GM23338 (cell line): Measurements from ENCODE around the gene PTPRA. TPM values are rescaled to one million over a fixed set of nuclear protein-coding genes. Genes with fewer than 3 reads are reported as not detected.

Experiments used
- ATAC-seq: fragments of 200-7000 bp; cut with Tn5 transposase; 3 replicates; pipeline ENCODE4 v1.9.1; 2020
- DNase-seq: peaks from one replicate; pipeline ENCODE4 v3.0.0-alpha.2; 2015; ENCODE audit warnings: low spot score
- H2AFZ ChIP-seq: fragments of 200-600 bp; sonication (generic); 2 replicates; pipeline ENCODE4 v1.8.0; 2016; ENCODE audit warnings: antibody characterized with exemption, mild to moderate bottlenecking, moderate library complexity
- H3F3A ChIP-seq: fragments of 200-600 bp; sonication (generic); replicated peaks from 2 replicates; pipeline ENCODE4 v1.8.0; 2017; ENCODE audit warnings: antibody characterized with exemption, mixed run types, low read depth
- H3K27ac ChIP-seq: fragments of 200-600 bp; sonication (generic); 2 replicates; pipeline ENCODE4 v1.6.1; 2016; ENCODE audit warnings: low read depth
- H3K27me3 ChIP-seq: fragments of 200-600 bp; sonication (generic); 2 replicates; pipeline ENCODE4 v1.8.0; 2016; ENCODE audit warnings: mild to moderate bottlenecking, mixed run types, moderate library complexity; ENCODE audit not compliant: insufficient read depth
- H3K36me3 ChIP-seq: fragments of 200-600 bp; sonication (generic); 2 replicates; pipeline ENCODE4 v1.8.0; 2016; ENCODE audit warnings: mild to moderate bottlenecking; ENCODE audit not compliant: insufficient read depth
- H3K4me1 ChIP-seq: fragments of 200-600 bp; sonication (generic); 2 replicates; pipeline ENCODE4 v1.8.0; 2016; ENCODE audit warnings: mild to moderate bottlenecking, moderate library complexity; ENCODE audit not compliant: insufficient read depth
- H3K4me2 ChIP-seq: fragments of 200-600 bp; sonication (generic); 2 replicates; pipeline ENCODE4 v1.7.1; 2017; ENCODE audit warnings: mixed run types
- H3K4me3 ChIP-seq: fragments of 200-600 bp; sonication (generic); 2 replicates; pipeline ENCODE4 v1.6.1; 2016; ENCODE audit warnings: mixed run types
- H3K79me2 ChIP-seq: fragments of 200-600 bp; sonication (generic); replicated peaks from 2 replicates; pipeline ENCODE4 v1.8.0; 2017; ENCODE audit warnings: mild to moderate bottlenecking; ENCODE audit not compliant: insufficient read depth
- H3K9me2 ChIP-seq: fragments of 200-600 bp; sonication (generic); 2 replicates; pipeline ENCODE4 v1.8.0; 2017; ENCODE audit not compliant: insufficient read depth
- H4K20me1 ChIP-seq: fragments of 200-600 bp; sonication (generic); replicated peaks from 2 replicates; pipeline ENCODE4 v1.8.0; 2017; ENCODE audit warnings: mild to moderate bottlenecking; ENCODE audit not compliant: insufficient read depth
- H3K27ac Mint-ChIP-seq: 2 replicates; pipeline ENCODE4 v1.8.0; 2020; ENCODE audit warnings: inconsistent platforms, mild to moderate bottlenecking, moderate library complexity, mixed read lengths
- H3K27me3 Mint-ChIP-seq: 3 replicates; pipeline ENCODE4 v1.8.0; 2022; ENCODE audit warnings: low read depth, mild to moderate bottlenecking, moderate library complexity, mixed read lengths, inconsistent platforms; ENCODE audit not compliant: insufficient read depth, poor library complexity
- H3K36me3 Mint-ChIP-seq: 3 replicates; pipeline ENCODE4 v1.8.0; 2021; ENCODE audit warnings: low read depth, mild to moderate bottlenecking, inconsistent platforms, moderate library complexity, mixed read lengths
- H3K4me1 Mint-ChIP-seq: 3 replicates; pipeline ENCODE4 v1.8.0; 2020; ENCODE audit warnings: mild to moderate bottlenecking, inconsistent platforms, mixed read lengths
- H3K4me3 Mint-ChIP-seq: 3 replicates; pipeline ENCODE4 v1.8.0; 2021; ENCODE audit warnings: moderate library complexity, mild to moderate bottlenecking, inconsistent platforms, mixed read lengths
- H3K9me3 Mint-ChIP-seq: 3 replicates; pipeline ENCODE4 v1.8.0; 2020; ENCODE audit warnings: moderate library complexity, mild to moderate bottlenecking, inconsistent platforms, mixed read lengths
- CREB1 ChIP-seq: fragments of 250-450 bp; sonication (Bioruptor Pico); IDR thresholded peaks from 2 replicates; pipeline ENCODE4 v1.5.0; 2020; ENCODE audit warnings: low read depth, mild to moderate bottlenecking, moderate library complexity
- EZH2 ChIP-seq: fragments of 200-600 bp; sonication (generic); IDR thresholded peaks from one replicate; pipeline ENCODE4 v1.8.0; 2017; ENCODE audit warnings: antibody characterized with exemption, mild to moderate bottlenecking, low read depth; ENCODE audit not compliant: unreplicated experiment
- JUNB ChIP-seq: IDR thresholded peaks from one replicate; pipeline ENCODE4 v1.6.1; 2016; ENCODE audit warnings: antibody characterized with exemption; ENCODE audit not compliant: unreplicated experiment
- NANOG ChIP-seq: IDR thresholded peaks from 2 replicates; pipeline ENCODE4 v1.6.1; 2016; ENCODE audit warnings: antibody characterized with exemption, borderline replicate concordance
- POLR2AphosphoS5 ChIP-seq: IDR thresholded peaks from 2 replicates; pipeline ENCODE4 v1.6.1; 2016; ENCODE audit warnings: antibody characterized with exemption, low read depth
- ZNF114 ChIP-seq: fragments of 250-450 bp; sonication (Bioruptor Pico); IDR thresholded peaks from 2 replicates; pipeline ENCODE4 v1.5.0; 2020; ENCODE audit warnings: mild to moderate bottlenecking, moderate library complexity
- ZNF331 ChIP-seq: fragments of 250-450 bp; sonication (Bioruptor Pico); IDR thresholded peaks from 2 replicates; pipeline ENCODE4 v1.5.0; 2020; ENCODE audit warnings: low read depth, mild to moderate bottlenecking, moderate library complexity
- ZNF462 ChIP-seq: fragments of 250-450 bp; sonication (Bioruptor Pico); IDR thresholded peaks from 2 replicates; pipeline ENCODE4 v1.5.0; 2020; ENCODE audit warnings: mild to moderate bottlenecking, moderate library complexity
- polyA plus RNA-seq: library from polyadenylated mRNA; unstranded; fragments of >200 nt; fragmentation: Nextera tagmentation; extraction: Ambion mirVana; gene quantifications from 2 replicates; pipeline ENCODE4 v1.2.1, GENCODE V29; 2016
- total RNA-seq: library from RNA; depleted of rRNA; stranded (reverse); fragments of >200 nt; shearing (Covaris generic); gene quantifications from 2 replicates; pipeline ENCODE4 v1.2.3, GENCODE V29; 2014
- TF ChIP-seq, protein P1 (sequence below), 2 experiments: fragments of 200-600 bp in 1 of 2; sonication (generic) in 1 of 2; conservative IDR thresholded peaks; 2 replicates each; pipeline versions ENCODE4 v1.5.1 to v1.6.1; 2016 to 2017; ENCODE audit warnings: antibody characterized with exemption in 2 of 2, low read depth in 2 of 2, mild to moderate bottlenecking in 2 of 2, moderate library complexity in 1 of 2
- TF ChIP-seq, protein P2 (sequence below): IDR thresholded peaks from 2 replicates; pipeline ENCODE4 v1.6.1; 2016; ENCODE audit warnings: antibody characterized with exemption
- TF ChIP-seq, protein P3 (sequence below): IDR thresholded peaks from one replicate; pipeline ENCODE4 v1.6.1; 2018; ENCODE audit warnings: antibody characterized with exemption; ENCODE audit not compliant: unreplicated experiment

Gene PTPRA
- total and polyA plus RNA-seq, 2 experiments from 2014 or later, result 37.8 to 39.3 TPM

DNA sequence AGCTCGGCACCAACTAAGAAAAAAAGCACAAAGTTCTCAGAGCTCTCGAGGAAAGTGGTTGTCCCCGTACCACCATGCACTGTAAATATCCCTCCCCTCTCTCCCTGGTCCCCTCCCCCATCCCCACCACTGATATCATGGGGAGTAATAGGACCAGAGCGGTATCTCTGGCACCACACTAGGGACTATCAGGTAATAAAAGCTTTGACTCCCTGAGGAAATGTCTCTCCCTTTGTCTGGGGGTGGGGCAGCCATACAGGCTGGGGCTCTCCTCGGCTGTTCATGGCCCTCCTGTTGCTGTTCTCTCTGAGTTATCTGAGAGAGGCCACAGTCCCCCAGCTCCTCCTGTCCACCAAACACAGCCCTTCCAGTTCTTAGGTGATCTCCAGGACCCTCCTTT lies 165.2 kb downstream of the PTPRA start:
- Histone ChIP-seq H3K4me3 (no peak overlapping the region), H3K27me3 (no peaks in the 10 kb centered on the region), H2AFZ (no peak overlapping the region), H3K27ac (no peak overlapping the region), H3K36me3 (peaks cover 3% of the 10 kb centered on the region; the same call in 1 of the 2 replicates), H3K4me1 (peaks cover 17% of the 10 kb centered on the region), H4K20me1 (0 out of 2 replicates have a peak, but pooled peaks cover 4% of the 10 kb centered on the region), H3F3A (no peaks in the 10 kb centered on the region), H3K79me2 (no peaks in the 10 kb centered on the region), H3K4me2 (no peak overlapping the region), H3K9me2 (no peaks in the 10 kb centered on the region)
- ATAC-seq (no peak), DNase-seq (no peak)
- peaks cover 14% of the 10 kb centered on the region for H3K4me1 Mint-ChIP-seq
- no peaks in the 10 kb centered on the region; the same call in 2 of the 3 replicates for H3K9me3 Mint-ChIP-seq
- H3K27me3 Mint-ChIP-seq, result peaks cover 12% of the 10 kb centered on the region
- no peak overlapping the region for H3K4me3 Mint-ChIP-seq
- peaks cover 51% of the 10 kb centered on the region for H3K36me3 Mint-ChIP-seq
- TF ChIP-seq ZNF331 (CRISPR knock-in tag), result no peak
- TF ChIP-seq, protein P1, sequence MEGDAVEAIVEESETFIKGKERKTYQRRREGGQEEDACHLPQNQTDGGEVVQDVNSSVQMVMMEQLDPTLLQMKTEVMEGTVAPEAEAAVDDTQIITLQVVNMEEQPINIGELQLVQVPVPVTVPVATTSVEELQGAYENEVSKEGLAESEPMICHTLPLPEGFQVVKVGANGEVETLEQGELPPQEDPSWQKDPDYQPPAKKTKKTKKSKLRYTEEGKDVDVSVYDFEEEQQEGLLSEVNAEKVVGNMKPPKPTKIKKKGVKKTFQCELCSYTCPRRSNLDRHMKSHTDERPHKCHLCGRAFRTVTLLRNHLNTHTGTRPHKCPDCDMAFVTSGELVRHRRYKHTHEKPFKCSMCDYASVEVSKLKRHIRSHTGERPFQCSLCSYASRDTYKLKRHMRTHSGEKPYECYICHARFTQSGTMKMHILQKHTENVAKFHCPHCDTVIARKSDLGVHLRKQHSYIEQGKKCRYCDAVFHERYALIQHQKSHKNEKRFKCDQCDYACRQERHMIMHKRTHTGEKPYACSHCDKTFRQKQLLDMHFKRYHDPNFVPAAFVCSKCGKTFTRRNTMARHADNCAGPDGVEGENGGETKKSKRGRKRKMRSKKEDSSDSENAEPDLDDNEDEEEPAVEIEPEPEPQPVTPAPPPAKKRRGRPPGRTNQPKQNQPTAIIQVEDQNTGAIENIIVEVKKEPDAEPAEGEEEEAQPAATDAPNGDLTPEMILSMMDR (conservative IDR thresholded peaks at IDR 0.05; ENCODE audit: low read depth in 2 of 2), result no peak
- no peak for TF ChIP-seq NANOG
- TF ChIP-seq CREB1 (CRISPR knock-in tag), result no peak
- no peak for TF ChIP-seq ZNF462
- TF ChIP-seq JUNB, result no peak
- no peak for TF ChIP-seq POLR2AphosphoS5
- TF ChIP-seq, protein P2, sequence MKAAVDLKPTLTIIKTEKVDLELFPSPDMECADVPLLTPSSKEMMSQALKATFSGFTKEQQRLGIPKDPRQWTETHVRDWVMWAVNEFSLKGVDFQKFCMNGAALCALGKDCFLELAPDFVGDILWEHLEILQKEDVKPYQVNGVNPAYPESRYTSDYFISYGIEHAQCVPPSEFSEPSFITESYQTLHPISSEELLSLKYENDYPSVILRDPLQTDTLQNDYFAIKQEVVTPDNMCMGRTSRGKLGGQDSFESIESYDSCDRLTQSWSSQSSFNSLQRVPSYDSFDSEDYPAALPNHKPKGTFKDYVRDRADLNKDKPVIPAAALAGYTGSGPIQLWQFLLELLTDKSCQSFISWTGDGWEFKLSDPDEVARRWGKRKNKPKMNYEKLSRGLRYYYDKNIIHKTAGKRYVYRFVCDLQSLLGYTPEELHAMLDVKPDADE, result no peak
- TF ChIP-seq EZH2, result no peak
- TF ChIP-seq, protein P3, sequence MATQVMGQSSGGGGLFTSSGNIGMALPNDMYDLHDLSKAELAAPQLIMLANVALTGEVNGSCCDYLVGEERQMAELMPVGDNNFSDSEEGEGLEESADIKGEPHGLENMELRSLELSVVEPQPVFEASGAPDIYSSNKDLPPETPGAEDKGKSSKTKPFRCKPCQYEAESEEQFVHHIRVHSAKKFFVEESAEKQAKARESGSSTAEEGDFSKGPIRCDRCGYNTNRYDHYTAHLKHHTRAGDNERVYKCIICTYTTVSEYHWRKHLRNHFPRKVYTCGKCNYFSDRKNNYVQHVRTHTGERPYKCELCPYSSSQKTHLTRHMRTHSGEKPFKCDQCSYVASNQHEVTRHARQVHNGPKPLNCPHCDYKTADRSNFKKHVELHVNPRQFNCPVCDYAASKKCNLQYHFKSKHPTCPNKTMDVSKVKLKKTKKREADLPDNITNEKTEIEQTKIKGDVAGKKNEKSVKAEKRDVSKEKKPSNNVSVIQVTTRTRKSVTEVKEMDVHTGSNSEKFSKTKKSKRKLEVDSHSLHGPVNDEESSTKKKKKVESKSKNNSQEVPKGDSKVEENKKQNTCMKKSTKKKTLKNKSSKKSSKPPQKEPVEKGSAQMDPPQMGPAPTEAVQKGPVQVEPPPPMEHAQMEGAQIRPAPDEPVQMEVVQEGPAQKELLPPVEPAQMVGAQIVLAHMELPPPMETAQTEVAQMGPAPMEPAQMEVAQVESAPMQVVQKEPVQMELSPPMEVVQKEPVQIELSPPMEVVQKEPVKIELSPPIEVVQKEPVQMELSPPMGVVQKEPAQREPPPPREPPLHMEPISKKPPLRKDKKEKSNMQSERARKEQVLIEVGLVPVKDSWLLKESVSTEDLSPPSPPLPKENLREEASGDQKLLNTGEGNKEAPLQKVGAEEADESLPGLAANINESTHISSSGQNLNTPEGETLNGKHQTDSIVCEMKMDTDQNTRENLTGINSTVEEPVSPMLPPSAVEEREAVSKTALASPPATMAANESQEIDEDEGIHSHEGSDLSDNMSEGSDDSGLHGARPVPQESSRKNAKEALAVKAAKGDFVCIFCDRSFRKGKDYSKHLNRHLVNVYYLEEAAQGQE, result no peak
- no peak for TF ChIP-seq ZNF114 (CRISPR knock-in tag)
- no peak overlapping the region for H3K27ac Mint-ChIP-seq
